Measurements from ENCODE around the gene MYO5A.
"Not testable (repeated sequence)": the region's sequence is repeated elsewhere in the genome, so short reads cannot be mapped to it uniquely, and the experiment has no call there.

The MYO5A gene

DNA sequence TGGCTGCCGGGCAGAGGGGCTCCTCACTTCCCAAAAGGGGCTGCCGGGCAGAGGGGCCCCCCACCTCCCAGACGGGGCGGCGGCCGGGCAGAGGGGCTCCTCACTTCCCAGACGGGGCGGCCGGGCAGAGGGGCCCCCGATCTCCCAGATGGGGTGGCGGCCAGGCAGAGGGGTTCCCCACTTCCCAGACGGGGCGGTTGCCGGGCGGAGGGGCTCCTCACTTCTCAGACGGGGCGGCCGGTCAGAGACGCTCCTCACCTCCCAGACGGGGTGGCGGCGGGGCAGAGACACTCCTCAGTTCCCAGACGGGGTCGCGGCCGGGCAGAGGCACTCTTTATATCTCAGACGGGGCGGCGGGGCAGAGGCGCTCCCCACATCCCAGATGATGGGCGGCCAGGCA is 69.0 kb downstream of the MYO5A start:
- DNase-seq = not testable (repeated sequence)

DNA sequence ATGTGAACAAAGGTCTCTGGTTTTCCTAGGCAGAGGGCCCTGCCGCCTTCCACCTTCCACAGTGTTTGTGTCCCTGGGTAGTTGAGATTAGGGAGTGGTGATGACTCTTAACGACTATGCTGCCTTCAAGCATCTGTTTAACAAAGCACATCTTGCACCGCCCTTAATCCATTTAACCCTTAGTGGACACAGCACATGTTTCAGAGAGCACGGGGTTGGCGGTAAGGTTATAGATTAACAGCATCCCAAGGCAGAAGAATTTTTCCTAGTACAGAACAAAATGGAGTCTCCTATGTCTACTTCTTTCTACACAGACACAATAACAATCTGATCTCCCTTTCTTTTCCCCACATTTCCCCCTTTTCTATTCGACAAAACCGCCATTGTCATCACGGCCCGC is 69.4 kb downstream of the MYO5A start:
- not testable (repeated sequence) for DNase-seq

DNA sequence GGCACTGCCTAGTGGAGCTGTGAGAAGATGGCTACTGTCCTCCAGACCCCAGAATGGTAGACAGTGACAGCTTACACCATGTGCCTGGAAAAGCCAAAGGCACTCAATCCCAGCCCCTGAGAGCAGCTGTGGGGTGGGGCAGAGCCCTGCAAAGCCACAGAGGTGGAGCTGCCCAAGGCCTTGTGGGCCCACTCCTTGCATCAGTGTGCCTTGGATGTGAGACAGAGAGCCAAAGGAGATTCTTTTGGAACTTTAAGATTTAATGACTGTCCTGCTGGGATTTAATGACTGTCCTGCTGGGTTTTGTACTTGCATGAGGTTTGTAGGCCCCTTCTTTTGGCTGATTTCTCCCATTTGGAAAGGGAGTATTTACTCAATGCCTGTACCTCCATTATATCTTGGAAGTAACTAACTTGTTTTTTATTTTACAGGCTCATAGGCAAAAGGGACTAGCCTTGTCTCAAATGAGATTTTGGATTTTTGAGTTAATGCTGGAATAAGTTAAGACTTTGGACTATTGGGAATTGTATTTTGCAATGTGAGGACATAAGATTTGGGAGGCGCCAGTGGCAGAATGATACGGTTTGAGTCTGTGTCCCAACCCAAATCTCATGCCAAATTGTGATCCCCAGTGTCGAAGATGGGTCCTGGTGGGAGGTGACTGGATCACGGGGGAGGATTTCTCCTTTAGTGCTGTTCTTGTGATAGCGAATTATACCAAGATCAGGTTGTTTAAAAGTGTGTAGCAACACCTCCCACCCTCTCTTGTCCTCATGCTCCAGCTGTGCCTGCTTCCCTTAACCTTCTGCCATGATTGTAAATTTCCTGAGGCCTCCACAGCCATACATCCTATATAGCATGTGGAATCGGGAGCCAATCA is 80.4 kb downstream of the MYO5A start:
- DNase-seq = no peak

DNA sequence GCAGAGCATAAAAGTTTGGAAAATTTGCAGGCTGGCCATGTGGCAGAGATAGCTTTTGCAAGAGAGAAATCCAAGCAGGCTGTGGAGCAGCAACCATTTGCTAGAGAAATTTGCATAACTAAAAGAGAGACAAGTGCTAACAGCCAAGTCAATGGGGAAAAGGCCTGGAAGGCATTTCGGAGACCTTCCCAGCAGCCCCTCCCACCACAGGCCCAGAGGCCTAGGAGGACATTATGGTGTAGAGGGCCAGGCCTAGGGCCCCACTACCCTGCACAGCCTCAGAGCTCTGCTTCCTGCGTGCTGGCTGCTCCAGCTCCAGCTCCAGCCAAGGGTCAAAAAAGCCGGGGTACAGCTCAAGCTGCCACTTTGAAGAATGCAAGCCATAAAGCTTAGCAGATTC is 82.7 kb downstream of the MYO5A start:
- DNase-seq = no peak

GRCh38 chr15:52445553-52445952 is 83.1 kb downstream of the MYO5A start:
- no peak for DNase-seq

GRCh38 chr15:52443205-52443604 is 85.5 kb downstream of the MYO5A start:
- not testable (repeated sequence) for DNase-seq

DNA sequence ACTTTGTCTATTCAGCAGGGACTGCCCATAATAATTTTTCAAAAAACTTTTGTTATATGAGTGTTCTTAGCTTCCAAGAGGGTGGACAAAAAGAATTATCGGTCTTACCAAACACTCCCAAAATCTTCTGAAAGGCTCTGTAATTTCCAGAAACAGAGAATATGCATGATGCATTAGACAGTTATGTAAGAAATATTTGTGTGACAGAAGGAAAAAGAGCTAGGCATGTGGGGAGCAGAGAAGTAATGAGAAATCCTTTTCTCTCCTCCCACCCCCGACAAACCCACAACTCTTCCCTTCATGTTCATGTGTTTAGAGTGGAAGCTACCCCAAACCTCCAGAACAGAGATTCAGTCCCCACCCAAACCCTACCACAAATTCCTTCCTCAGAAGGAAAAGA is 86.8 kb downstream of the MYO5A start:
- no peak for DNase-seq

- DNase-seq = no peak
Observed at GRCh38 chr15:52440946-52441345, 87.7 kb downstream of the MYO5A start.

GRCh38 chr15:52440414-52440813 is 88.3 kb downstream of the MYO5A start:
- no peak for DNase-seq

GRCh38 chr15:52439470-52439869 is 89.2 kb downstream of the MYO5A start:
- no peak for DNase-seq

DNA sequence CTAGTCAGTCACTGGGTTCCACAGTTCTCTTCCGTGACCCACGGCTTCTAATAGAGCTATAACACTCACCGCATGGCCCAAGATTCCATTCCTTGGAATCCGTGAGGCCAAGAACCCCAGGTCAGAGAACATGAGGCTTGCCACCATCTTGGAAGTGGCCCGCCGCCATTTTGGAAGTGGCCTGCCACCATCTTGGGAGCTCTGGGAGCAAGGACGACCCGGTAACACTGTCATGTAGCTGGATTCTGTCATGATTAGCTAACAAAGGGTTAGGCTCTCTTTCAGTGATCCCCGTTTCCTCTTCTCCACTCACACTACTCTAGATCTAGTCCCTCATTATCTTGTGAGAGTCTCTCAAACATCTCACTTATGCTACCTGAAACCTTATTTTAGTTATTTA is 89.6 kb downstream of the MYO5A start:
- not testable (repeated sequence) for DNase-seq

GRCh38 chr15:52438047-52438446 is 90.6 kb downstream of the MYO5A start:
- DNase-seq = no peak

DNA sequence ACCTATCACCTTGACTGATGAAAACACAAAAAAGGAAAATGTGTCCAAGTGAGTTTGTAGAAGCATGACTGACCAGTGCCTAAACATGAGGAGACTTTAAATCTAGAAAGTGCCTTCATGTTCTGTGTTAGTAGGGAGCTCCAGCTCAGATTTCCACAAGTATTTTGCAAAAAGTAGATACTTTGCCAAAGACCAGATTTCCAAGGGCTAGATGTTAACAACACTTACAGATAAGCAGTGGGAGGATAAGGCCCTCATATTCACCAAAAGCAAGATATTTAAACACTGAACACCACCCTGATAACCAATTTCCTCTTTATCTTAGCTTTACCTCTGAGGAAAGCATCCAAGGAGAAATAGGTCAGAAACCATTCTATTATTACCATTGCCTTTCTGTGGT is 91.0 kb downstream of the MYO5A start:
- DNase-seq = no peak

DNA sequence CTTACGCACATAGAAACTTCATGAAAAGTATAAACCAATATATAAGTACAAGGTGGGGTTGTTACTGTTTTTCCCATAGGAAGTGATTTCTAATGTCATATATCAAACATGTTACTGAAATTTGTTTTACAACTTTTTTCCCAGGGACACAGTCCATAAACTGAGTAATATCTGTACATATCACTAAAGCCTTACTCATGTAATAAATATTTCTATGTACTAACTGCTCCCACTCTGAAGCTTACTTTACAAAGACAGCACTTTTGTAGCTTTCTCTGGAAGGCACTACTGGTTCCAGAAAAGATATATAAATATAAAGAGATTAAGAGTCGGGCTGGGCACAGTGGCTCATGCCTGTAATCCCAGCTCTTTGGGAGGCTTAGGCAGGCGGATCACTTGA is 91.7 kb downstream of the MYO5A start:
- no peak for DNase-seq

DNA sequence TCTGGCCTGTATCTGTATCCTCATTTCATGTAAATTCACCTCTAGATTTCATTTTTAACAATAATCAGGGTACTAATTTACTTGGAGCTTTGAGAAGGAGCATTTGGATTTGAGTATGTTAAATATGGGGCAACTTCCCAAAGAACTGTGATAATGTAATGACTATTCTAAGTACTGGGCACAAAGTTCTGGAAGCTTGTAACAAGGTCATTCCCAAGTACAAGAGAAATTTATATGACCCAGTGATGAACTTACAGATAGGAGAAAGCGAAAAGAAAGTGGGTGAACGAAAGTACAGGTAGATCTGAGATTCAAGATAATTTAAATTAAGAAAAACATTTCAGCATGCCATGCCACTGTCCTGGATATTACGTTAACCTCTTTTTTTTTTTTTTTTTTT is 93.8 kb downstream of the MYO5A start:
- no peak for DNase-seq

DNA sequence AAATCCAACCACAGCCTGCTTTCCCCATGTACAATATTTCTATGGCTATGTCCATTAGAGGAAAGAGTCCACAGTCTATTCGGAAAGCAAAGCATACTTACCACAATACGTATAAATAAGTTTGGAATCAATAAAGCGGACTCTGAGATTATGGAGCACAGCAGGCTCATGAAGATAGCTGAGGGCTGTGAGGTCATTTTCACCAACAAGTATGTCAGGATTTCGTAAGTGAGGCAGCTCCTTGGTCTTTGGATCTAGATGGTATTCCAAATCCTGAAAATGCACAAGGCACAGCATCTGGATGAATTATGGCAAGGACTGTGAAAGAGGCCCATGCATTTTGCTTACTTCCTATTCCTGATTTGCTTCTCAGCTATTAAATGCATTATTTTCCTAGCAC is 100.4 kb downstream of the MYO5A start:
- no peak for DNase-seq

DNA sequence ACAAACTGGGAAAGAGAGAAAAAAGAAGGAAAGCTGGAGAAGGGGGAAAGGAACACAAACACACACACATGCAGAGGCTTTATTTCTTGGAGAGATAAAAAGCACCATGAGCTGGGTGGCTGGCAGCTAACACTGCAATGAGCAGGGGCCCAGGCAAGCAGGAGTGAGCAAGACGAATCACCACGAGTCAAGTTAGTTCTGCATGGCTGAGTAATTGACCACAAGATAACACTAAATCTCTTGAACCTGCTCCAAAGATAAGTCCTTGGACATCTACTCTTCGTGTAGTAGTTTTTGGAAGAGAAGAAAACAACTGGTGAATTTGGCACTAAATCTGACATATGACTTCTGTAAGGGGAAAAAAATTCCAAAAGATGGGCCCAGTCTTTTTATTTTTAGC is 100.9 kb downstream of the MYO5A start:
- no peak for DNase-seq

- DNase-seq = no peak
Observed at GRCh38 chr15:52424856-52425431, 103.7 kb downstream of the MYO5A start.

DNA sequence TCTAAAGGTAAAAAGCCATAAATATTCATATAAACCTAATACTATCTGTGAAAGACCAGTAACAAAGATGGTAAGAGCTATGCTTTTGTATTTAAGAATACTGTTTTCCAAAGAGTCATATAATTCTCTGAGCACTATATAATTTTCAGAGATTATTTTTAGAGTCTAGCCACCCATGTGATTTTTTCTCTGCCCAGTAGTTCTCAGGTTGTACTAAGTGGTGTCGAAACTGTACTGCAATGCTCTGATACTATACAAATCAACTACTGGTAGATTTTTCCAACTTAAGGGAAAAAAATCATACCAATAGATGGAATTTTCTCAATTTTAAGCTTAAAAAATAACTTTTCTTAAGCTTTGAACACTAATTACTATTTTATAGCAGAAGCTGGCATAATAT is 104.8 kb downstream of the MYO5A start:
- DNase-seq = no peak

- no peak for DNase-seq
Observed at GRCh38 chr15:52422001-52422400, 106.7 kb downstream of the MYO5A start.

DNA sequence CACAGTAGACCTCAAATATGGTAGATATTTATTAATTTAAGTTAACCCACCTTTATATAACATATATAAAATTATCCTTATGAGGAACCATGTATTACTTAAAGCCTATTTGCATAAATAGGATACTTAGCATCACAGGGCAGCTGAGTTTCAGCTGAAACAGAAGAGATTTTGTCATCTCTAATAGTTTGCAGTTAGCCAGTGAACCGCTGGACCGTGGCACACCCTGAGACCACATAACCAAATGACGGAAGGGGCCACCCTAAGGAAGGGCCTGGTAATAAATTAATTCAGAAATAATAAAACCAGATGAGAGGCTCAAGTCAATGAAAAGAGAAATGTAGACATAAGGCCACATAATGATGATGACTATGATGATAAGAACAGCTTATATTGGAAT is 107.7 kb downstream of the MYO5A start:
- no peak for DNase-seq

GRCh38 chr15:52419494-52419893 is 109.2 kb downstream of the MYO5A start:
- no peak for DNase-seq

GRCh38 chr15:52417957-52418356 is 110.7 kb downstream of the MYO5A start:
- no peak for DNase-seq

- DNase-seq = no peak
Observed at GRCh38 chr15:52417521-52417920, 111.2 kb downstream of the MYO5A start.

- not testable (repeated sequence) for DNase-seq
Observed at GRCh38 chr15:52416566-52416965, 112.1 kb downstream of the MYO5A start.

Measured in right hindlimb (tissue), 1 donor.